Measurements from ENCODE around the gene SLC9A9.

The SLC9A9 gene

DNA sequence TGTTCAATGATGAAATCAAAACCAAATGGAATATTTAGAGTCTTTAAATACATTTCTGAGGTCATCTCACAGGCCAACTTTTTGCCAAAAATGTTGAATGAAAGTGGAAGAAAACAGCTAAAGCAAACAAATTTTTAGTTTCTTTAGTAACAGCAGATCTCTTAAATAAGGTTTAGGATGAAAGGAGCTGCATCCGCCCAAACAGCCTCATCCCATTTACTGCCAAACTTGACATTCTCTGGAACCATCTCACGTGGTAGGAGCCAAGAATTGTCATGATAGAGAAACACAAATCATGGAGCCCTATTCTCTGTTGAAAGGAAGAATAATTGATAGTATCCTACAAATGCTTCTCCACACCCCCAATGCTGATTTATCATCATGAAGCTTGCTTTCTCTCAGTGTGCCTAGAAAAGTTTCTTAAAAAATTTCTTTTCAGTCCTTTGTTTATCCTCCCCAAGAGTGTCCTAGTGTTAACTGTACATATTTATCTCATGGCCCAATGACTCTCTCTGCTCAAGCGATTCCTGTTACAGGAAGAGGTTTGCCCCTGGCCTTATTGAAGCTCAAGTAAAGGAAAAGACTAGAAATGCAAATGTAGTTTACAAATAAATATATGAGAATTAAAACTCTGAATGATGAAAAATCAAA lies 23.4 kb downstream of the SLC9A9 start:
- Histone ChIP-seq H3K27ac (peak overlapping the region in 1 of 2 donors; percentile 25), H3K4me3 (no peak overlapping the region)
- DNase-seq (ENCODE audit: low spot score) = no peak
- TF ChIP-seq, protein P1, sequence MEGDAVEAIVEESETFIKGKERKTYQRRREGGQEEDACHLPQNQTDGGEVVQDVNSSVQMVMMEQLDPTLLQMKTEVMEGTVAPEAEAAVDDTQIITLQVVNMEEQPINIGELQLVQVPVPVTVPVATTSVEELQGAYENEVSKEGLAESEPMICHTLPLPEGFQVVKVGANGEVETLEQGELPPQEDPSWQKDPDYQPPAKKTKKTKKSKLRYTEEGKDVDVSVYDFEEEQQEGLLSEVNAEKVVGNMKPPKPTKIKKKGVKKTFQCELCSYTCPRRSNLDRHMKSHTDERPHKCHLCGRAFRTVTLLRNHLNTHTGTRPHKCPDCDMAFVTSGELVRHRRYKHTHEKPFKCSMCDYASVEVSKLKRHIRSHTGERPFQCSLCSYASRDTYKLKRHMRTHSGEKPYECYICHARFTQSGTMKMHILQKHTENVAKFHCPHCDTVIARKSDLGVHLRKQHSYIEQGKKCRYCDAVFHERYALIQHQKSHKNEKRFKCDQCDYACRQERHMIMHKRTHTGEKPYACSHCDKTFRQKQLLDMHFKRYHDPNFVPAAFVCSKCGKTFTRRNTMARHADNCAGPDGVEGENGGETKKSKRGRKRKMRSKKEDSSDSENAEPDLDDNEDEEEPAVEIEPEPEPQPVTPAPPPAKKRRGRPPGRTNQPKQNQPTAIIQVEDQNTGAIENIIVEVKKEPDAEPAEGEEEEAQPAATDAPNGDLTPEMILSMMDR (IDR thresholded peaks at IDR 0.05) = no peak

DNA sequence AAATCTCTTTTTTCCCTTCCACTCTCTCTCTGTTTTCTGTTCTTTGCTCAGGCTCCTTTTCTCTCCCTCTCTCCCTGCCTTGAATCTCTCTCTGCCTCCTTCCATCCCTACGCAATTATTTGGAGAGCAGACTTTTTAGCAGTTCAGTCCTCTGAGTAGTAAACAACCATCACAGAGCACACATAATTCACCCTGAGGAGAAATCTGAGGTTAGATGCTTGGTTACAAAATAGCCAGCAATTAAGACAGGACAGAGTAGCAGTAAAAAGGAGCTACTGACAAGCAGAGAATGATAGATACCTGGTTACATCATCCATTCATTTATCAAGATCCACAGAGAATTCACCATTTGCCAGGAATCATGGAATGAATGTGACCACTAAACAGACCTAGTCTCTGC lies 25.5 kb downstream of the SLC9A9 start:
- TF ChIP-seq, protein P1 (IDR thresholded peaks at IDR 0.05) = no peak
- H3K27ac ChIP-seq = peak overlapping the region in 1 of 2 donors; percentile 17
- DNase-seq (ENCODE audit: low spot score) = no peak
- no peak overlapping the region for H3K4me3 ChIP-seq

DNA sequence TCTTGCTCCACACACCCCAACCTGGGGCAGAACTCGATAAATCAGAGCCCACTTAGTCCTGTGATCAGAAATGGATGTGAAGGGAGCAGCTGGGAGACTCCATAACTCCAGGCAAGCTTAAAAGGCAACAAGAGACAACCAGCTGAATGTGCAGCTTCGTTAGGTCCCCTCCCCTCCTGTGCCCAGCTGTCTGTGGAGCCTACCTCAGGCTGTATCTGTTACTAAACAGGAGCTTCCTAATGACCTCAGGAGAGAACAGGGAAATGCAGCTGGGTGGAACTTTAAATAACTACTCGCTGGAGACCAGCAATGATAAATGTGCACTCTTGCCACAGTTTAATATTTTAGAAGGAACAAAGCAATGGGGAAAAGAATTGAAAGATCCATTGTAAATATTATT lies 25.9 kb downstream of the SLC9A9 start:
- TF ChIP-seq, protein P1 (IDR thresholded peaks at IDR 0.05) = no peak
- Histone ChIP-seq H3K4me3 (no peak overlapping the region), H3K27ac (peak overlapping the region in 1 of 2 donors; percentile 15)
- no peak for DNase-seq (ENCODE audit: low spot score)

DNA sequence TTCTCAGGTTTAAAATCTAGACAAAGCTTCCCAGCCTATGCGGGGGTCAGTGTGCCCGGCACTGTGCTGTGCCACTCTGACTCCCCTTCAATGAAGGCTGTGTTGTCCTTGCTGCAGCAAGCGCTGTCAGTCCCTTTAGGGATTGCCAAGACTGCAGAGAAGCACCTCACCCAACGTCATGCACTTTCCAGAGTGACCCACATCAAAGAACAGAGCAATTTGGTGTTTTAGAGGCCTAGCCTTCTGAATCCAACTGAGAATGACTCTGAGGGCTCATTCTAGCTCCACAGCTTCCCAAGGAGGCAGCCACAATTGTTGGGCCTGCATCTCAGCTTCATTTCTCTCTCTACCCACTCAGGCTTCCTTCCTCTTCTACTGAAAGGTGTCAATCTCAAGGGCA lies 26.4 kb downstream of the SLC9A9 start:
- no peak for DNase-seq (ENCODE audit: low spot score)
- no peak overlapping the region for H3K4me3 ChIP-seq
- TF ChIP-seq, protein P1 (IDR thresholded peaks at IDR 0.05) = no peak
- peak overlapping the region in 1 of 2 donors; percentile 15 for H3K27ac ChIP-seq

DNA sequence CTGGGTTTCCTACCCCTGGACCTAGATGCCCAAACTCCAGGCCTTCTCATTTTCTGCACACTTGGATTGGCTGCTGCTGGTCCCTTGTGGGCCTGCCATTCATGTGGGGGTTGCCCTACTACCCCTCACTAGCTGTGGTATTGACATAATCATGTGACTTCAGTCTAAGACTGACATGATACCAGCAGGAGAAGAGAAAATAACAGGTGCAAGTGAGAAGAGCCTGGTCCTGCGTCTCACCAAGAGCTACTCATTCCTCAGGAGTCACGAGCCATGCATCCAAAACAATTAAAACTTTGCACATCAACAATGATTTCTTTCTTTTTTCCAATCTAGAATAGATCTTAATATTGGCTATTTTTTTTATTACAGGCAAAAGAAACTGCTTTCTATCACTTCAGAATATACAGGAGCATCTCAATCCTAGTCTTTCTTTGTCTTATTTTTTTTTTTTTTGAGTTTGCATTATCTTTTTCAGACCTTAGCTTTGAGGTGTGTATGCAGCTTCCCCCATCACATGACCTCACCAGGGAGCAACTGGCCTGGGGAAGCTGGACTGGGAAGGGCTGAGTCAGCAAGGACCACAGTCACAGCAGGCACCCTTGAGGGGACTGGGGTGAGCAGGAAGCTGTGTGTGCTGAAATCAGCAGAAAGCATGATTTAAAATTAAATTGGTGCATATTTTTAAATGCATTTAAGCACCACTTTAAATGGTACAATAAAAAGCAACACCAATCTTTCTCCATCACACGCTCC lies 27.6 kb downstream of the SLC9A9 start:
- DNase-seq (ENCODE audit: low spot score) = no peak
- no peak overlapping the region for H3K27ac ChIP-seq
- H3K4me3 ChIP-seq = no peak overlapping the region
- TF ChIP-seq, protein P1 (IDR thresholded peaks at IDR 0.05) = no peak

DNA sequence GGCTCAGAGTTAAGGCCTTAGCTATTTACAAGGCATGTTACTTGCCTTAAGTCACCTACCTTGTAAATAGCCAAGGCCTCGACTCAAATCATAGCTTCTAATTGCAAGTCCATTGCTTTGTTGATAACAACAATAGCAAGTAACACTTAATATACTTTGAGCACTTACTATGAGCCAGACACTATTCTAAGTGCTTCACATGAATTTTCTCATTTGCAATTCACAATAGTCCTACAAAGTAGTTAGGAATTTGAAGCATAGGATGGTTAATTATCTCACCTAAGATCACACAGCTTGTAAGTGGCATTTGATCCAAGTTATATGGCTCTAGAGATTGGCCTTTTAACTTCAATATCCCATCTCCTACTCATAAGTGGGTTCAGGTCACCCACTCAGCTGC lies 28.4 kb downstream of the SLC9A9 start:
- no peak for DNase-seq (ENCODE audit: low spot score)
- Histone ChIP-seq H3K4me3 (no peak overlapping the region), H3K27ac (no peak overlapping the region)
- TF ChIP-seq, protein P1 (IDR thresholded peaks at IDR 0.05) = no peak

DNA sequence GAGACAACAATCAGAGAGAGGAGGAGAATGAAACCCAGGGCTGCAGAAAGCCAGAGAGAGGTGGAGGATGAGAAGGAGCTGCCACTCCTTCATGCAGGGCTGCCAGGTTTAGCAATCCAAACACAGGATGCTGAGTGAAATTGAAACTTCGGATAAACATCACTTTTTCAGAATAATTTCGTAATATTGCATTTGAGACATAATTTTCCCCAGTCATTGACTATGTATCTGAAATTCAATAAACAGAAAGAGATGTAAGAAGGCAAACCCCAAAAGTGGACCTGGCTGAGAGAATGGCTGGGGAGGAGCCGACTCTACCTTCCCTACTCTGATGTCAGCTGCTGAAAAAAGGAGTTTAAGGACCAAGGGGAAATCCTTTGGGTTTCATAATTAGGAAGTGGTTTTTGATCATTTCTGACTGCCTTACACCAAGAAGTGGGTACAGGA lies 33.8 kb downstream of the SLC9A9 start:
- Histone ChIP-seq H3K27ac (peak overlapping the region in 1 of 2 donors; percentile 46), H3K4me3 (no peak overlapping the region)
- TF ChIP-seq, protein P1 (IDR thresholded peaks at IDR 0.05) = no peak
- no peak for DNase-seq (ENCODE audit: low spot score)

All from coronary artery (tissue), 2 donors.